ENCODE measurements around the gene CHD9NB. TPM values are rescaled to one million over a fixed set of nuclear protein-coding genes. Genes with fewer than 3 reads are reported as not detected.

The CHD9NB gene
- total and polyA plus RNA-seq, 10 of the 15 experiments (the other 5 are each of a cell fraction or from before 2014, with no cell fraction given), result 0.14 to 1.6 (median 0.73) TPM

- no peak for TF ChIP-seq REST (IDR thresholded peaks at IDR 0.05; ENCODE audit: low read depth, low read length)
- peak; percentile 70 for TF ChIP-seq POLR2A (IDR thresholded peaks at IDR 0.05; ENCODE audit: low read depth, low read length)
- no peak for TF ChIP-seq MYB (IDR thresholded peaks at IDR 0.05; ENCODE audit: borderline replicate concordance, low read depth, low read length)
- no peak for TF ChIP-seq EZH2 (IDR thresholded peaks at IDR 0.05; ENCODE audit: borderline replicate concordance, control insufficient read depth, low read depth, low read length)
- no peak for TF ChIP-seq NFIC (IDR thresholded peaks at IDR 0.05; ENCODE audit: low read depth, low read length)
- TF ChIP-seq LARP7 (IDR thresholded peaks at IDR 0.05), result peak; percentile 86
- no peak for TF ChIP-seq NR2C1 (IDR thresholded peaks at IDR 0.05)
- TF ChIP-seq EP300 (IDR thresholded peaks at IDR 0.05; ENCODE audit: borderline replicate concordance in 1 of 2, control insufficient read depth in 1 of 2, low read depth in 2 of 2, low read length in 2 of 2), result 0 out of 4 replicates have a peak, but pooled peaks of 1 of the 2 experiments have one; percentile 23
- no peak for TF ChIP-seq ZBTB33 (IDR thresholded peaks at IDR 0.05)
- peak; percentile 41; the same call in 1 of the 2 replicates for TF ChIP-seq ZNF217 (IDR thresholded peaks at IDR 0.05)
- TF ChIP-seq BCLAF1 (IDR thresholded peaks at IDR 0.05), result no peak
- TF ChIP-seq NFXL1 (IDR thresholded peaks at IDR 0.05; ENCODE audit: borderline replicate concordance), result no peak
- TF ChIP-seq SREBF1 (IDR thresholded peaks at IDR 0.05; ENCODE audit: low read length), result no peak
- no peak for TF ChIP-seq CUX1 (IDR thresholded peaks at IDR 0.05; ENCODE audit: insufficient replicate concordance, low read depth, low read length)
- no peak for TF ChIP-seq ESRRA (IDR thresholded peaks at IDR 0.05; ENCODE audit: low read length)
These were observed 2.2 kb upstream of the CHD9NB start, which contains the start of gene CHD9 (continued) for GRCh38 chr16:53054670-53055485.

Data from GM12878 (cell line).